Aorta (tissue), 5 donors: ENCODE measurements around the gene HCFC1. TPM values are rescaled to one million over a fixed set of nuclear protein-coding genes. Genes with fewer than 3 reads are reported as not detected.

ENCODE experiments used
- ATAC-seq: fragments of 200-7000 bp; cut with Tn5 transposase; one replicate; pipeline ENCODE4 v1.9.1; 2022; ENCODE audit warnings: moderate library complexity; ENCODE audit not compliant: low FRiP score
- DNase-seq, 2 donors: peaks; one replicate each; pipeline ENCODE4 v3.0.0-alpha.2; 2020
- H3K27ac ChIP-seq, 2 donors: one replicate each; pipeline ENCODE4 v1.5.1; 2013; ENCODE audit warnings: low read length in 2 of 2, mild to moderate bottlenecking in 2 of 2, moderate library complexity in 2 of 2, control low read depth in 1 of 2, inconsistent platforms in 1 of 2, low read depth in 1 of 2
- H3K27me3 ChIP-seq, 2 donors: one replicate each; pipeline ENCODE4 v1.6.1; 2013; ENCODE audit warnings: control low read depth in 1 of 2, low read length in 1 of 2, mild to moderate bottlenecking in 1 of 2, moderate library complexity in 1 of 2; ENCODE audit not compliant: insufficient read depth in 2 of 2, control insufficient read depth in 1 of 2
- H3K36me3 ChIP-seq, 2 donors: one replicate each; pipeline ENCODE4 v1.6.1; 2013; ENCODE audit warnings: control low read depth in 1 of 2, low read length in 1 of 2, mild to moderate bottlenecking in 1 of 2; ENCODE audit not compliant: insufficient read depth in 2 of 2, control insufficient read depth in 1 of 2
- H3K4me1 ChIP-seq, 2 donors: one replicate each; pipeline ENCODE4 v1.6.1; 2013; ENCODE audit warnings: low read length in 2 of 2, control low read depth in 1 of 2, mild to moderate bottlenecking in 1 of 2, moderate library complexity in 1 of 2; ENCODE audit not compliant: insufficient read depth in 2 of 2, control insufficient read depth in 1 of 2
- H3K4me3 ChIP-seq, 2 donors: one replicate each; pipeline ENCODE4 v1.5.1; 2013; ENCODE audit warnings: low read length in 2 of 2, control low read depth in 1 of 2, mild to moderate bottlenecking in 1 of 2
- H3K9me3 ChIP-seq: one replicate; pipeline ENCODE4 v1.6.1; 2013; ENCODE audit warnings: mild to moderate bottlenecking, low read length; ENCODE audit not compliant: control insufficient read depth
- WGBS, 2 donors: extraction: QIAGEN DNeasy Blood & Tissue Kit; methylation state at CpG; one replicate each; pipeline ENCODE4 v1.1.7; 2013; 5-methylcytosine and 5-hydroxymethylcytosine counted together
- intact Hi-C, 2 donors: fragments of 100-400 bp; cut with DNase I; formaldehyde crosslinking; loops; one replicate each; pipeline versions ENCODE4 v1.14.2 to v1.15.0; 2022
- polyA plus RNA-seq, 2 donors: library from polyadenylated mRNA; stranded (reverse); fragments of 200-250 nt; gene quantifications; one replicate each; pipeline ENCODE4 v1.2.3, GENCODE V29; 2013
- total RNA-seq, 2 donors: library from RNA; stranded (reverse); fragmentation: NEBNext Ultra II Directional; extraction: Animal tissue kit (Norgen Biotek cat#: 25700); gene quantifications; one replicate each; pipeline ENCODE4 v1.2.1, GENCODE V29; 2021
- donor health status: healthy with polysubstance abuse.
- donor health status: Bipolar disorder and iron deficiency.
- donor health status: DM: no; HTN: no; CAD: no.
- donor health status: DM: no; HTN: no; CAD: no.
- donor health status: DM: yes; HTN: yes; CAD: no.

HCFC1 gene
- total and polyA plus RNA-seq, 4 donors = 6.5 to 41.8 (median 30.9) TPM

DNA sequence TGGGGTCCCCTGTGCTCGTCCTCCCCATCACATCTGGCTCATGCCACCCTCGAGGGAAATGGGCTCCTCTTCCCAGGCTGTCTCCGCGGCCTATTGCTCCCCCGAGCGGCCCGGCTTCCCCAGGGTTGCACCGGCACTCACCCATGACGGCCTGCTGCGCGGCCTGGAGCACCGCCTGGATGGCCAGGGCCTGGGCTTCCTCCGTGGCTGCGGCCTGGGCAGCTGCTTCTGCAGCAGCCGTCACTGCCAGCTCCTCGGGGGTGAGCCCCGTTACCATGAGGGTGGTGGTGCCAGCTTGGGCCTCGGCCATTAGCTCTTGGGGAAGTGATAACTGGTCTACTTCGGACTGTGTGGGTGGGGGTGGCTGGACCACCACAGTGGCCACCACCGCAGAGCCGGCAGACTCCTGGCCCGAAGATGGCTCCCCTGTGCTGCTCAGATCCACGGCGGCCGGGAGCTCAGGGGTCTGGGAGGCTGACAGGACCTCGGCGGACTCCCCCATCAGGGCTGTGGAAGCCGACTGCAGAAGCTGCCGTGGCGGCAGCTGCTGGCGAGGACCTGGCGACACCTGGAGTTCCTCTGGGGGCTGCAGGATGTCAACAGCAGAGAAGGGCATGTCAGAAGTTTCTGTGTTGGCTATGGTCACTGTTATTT is 19.1 kb downstream of the HCFC1 start:
- no peak for DNase-seq
- WGBS, 2 donors = 81 to 86% methylated on average over 32 of the region's 32 CpGs
- H3K27me3 ChIP-seq = no peaks in the 10 kb centered on the region
- H3K36me3 ChIP-seq = no peaks in the 10 kb centered on the region
- H3K4me3 ChIP-seq = no peak overlapping the region
- intact Hi-C loops = loop anchor here (2.0 to 10.0 kb wide), 4 partner anchors 188 to 998 kb away; partner anchors contain the start of gene PLXNB3 (in 2 of the 2)
- no peaks in the 10 kb centered on the region for H3K4me1 ChIP-seq
- ATAC-seq = no peak
- no peaks in the 10 kb centered on the region for H3K9me3 ChIP-seq
- H3K27ac ChIP-seq = peak overlapping the region in 1 of 2 donors; percentile 9

DNA sequence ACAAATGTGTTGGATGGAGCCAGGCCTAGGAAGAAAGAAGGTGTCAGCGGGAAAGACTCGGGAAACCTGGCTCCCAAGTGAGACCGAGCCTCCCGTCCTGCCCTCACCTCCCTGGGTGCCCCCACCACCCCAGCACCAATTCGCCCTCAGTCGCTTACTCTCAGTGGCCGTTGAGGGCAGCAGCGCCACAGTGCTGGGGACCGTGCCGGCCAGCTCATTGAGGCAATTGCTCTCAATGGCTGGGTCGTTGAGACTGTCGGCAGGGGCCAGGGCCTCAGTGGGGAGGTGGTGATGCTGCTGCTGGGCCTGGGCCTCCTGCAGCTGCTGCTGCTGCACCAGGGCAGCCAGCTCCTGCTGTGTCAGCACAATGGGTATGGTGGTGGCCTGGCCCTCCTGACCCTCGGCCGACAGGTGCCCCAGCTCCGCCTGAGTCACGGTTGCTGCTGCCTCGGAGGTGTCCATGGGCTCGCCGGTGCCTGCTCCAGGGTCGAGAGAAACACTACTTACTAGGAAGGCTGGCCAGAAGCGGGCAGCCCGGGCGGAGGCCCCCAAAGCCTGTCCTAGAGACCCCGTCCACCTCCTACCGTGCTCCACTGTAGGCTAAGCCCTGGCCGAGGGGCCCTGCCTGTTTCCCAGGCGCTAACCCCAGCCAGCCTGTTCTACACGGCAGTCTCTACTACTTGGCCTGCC is 19.8 kb downstream of the HCFC1 start:
- Histone ChIP-seq H3K36me3 (no peaks in the 10 kb centered on the region), H3K4me1 (no peaks in the 10 kb centered on the region), H3K27ac (no peak overlapping the region), H3K9me3 (no peaks in the 10 kb centered on the region), H3K4me3 (no peak overlapping the region), H3K27me3 (no peaks in the 10 kb centered on the region)
- DNase-seq (no peak), ATAC-seq (no peak)
- WGBS, 2 donors = 91 to 92% methylated on average over 25 to 28 of the region's 28 CpGs
- intact Hi-C loops = loop anchor here (2.0 to 10.0 kb wide), 4 partner anchors 187 to 997 kb away; partner anchors contain the start of gene PLXNB3 (in 2 of the 2)

DNA sequence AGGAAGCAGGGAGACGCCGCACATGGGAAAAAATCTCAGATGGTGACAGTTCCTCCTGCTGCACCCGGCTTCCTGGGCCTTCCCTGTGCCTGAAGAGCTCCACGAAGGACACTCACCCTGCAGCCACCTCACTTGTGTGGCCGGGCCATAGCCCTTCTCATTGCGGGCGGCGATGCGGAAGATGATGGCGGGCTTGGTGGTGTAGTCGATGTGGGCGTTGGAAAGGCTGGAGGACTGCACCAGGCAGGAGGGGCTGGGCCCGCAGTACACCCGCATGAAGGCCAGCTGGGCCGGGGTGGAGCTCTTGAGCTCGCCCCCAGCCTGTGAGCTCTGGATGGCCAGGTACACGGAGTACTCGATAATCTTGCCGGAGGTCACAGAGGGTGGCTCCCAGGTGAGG is 21.5 kb downstream of the HCFC1 start:
- DNase-seq = no peak

DNA sequence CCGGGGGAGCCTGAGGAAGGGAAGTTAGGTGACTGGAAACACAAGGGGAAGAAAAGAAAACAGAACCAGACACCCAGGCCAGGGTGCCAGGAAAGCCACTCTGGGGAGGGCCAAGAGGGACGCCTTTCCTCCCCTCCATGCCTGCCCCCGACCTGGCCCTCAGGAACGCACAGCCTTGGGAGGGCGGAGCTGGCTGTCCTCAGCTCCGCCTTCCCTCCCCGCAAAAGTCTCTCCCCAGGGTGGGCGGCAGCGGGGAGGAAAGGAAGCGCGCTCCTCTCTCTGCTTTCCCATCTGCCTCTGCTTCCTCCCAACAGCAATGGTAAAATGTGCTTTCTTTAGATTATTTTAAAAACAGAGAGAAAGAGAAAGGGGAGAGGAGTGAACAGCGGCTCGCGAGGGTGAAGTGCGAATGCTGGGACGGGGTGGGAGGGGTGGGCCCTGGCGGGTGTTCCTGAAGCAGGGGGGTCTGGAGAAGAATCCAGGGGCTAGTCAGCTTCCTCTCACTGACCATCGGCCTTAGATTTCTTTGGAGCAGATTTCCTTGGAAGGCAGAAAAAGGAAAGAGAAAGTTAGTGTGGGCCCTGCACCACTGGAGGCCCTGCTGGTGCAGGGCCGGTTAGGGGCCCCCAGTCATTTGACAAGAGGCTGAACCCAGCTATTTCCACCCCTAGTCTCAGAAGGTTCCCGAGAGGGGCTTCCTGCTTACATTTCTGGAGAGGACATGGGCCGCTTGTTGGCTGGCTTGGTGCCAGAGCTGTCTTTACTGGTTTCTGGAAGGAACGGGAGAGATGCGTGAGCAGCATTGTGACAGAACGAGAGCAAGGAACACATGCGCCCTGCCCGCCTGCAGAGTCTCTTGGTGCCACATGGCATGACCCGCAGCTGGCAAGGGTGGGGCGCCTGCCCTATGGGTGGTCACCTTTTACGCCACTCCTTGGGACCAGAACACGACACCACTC is 22.5 kb downstream of the HCFC1 start:
- DNase-seq (no peak), ATAC-seq (no peak)
- Histone ChIP-seq H3K4me1 (no peaks in the 10 kb centered on the region), H3K9me3 (no peaks in the 10 kb centered on the region), H3K4me3 (no peak overlapping the region), H3K27me3 (no peaks in the 10 kb centered on the region), H3K36me3 (no peaks in the 10 kb centered on the region), H3K27ac (no peak overlapping the region)
- WGBS, 2 donors = 77 to 85% methylated on average over 27 to 30 of the region's 30 CpGs
- intact Hi-C loops = loop anchor here in 1 of 2 donors (10.0 kb wide), 1 partner anchor 984 kb away; no protein-coding TSS in a partner anchor

More for the DNA sequence above, 21.5 kb downstream of the HCFC1 start:
- Histone ChIP-seq H3K27ac (no peak overlapping the region), H3K36me3 (no peaks in the 10 kb centered on the region), H3K9me3 (no peaks in the 10 kb centered on the region), H3K4me3 (no peak overlapping the region), H3K27me3 (no peaks in the 10 kb centered on the region), H3K4me1 (no peaks in the 10 kb centered on the region)
- WGBS, 2 donors = 84 to 88% methylated on average over 19 of the region's 19 CpGs
- intact Hi-C loops = loop anchor here (5.0 to 10.0 kb wide), 3 partner anchors 188 to 995 kb away; partner anchors contain the start of gene PLXNB3 (in 1 of the 2)
- no peak for ATAC-seq

DNA sequence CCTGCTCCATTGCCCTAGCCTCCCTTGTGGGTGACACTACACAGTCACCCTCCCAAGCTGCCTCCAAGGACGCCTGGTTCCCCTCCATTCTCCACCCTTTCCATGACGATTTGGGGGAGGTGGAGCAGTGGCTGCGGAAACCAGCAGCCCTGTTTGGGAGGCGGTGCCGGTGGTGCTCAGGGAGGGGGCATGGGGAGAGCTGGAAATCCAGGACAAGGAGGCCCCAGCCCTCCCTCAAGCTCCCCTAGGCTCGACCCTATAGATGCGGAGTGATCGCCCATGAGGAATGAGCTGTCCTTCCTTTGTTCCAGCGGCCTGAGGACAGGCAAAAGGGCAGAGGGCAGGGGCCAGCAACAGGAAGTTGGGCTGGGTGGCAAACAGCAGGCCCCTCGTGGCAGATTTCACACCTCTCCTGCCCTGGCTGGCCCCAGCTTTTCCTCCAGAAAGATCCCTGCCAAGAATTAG is 23.6 kb downstream of the HCFC1 start:
- intact Hi-C loops = loop anchor here in 1 of 2 donors (10.0 kb wide), 1 partner anchor 983 kb away; no protein-coding TSS in a partner anchor
- Histone ChIP-seq H3K27me3 (no peaks in the 10 kb centered on the region), H3K36me3 (no peaks in the 10 kb centered on the region), H3K9me3 (no peaks in the 10 kb centered on the region), H3K4me1 (no peaks in the 10 kb centered on the region), H3K27ac (no peak overlapping the region), H3K4me3 (no peak overlapping the region)
- ATAC-seq = no peak
- 79 to 81% methylated on average over 10 of the region's 10 CpGs for WGBS, 2 donors
- no peak for DNase-seq

DNA sequence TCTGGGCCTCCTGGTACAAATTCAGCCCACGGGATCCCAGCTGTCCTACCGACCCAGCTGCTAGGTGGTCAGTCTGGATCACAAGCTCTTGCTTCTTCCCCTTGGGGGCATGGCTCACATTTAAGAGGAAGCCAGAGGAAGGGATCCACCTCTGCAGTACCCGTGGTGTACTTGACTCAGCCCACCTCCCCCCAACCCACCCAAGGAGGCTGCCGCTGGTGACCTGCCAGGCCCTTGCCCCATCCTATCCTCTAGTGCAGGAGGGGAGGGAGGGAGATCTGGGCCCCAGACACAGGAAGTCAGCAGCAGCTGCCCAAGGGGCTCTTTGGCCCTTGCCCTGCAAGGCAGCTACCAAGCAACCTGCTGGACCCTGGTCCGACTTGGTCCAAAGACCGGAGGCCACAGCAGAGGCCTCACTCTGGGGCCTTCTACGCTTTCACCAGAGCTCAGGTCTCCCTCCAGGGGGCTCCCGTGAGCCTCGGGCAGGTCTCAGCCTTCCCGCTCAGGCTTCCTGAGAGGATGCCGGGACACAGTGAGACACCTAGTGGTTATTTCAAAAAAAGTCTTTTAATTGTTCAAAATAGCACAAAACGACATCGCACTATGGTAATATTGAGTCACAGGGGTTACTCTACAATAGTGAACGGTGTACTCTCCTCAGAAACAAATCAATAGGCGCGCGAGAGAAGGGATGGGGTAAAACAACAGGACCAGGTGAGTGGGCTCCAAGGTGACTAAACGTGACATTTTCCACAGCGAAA is 24.4 kb downstream of the HCFC1 start:
- intact Hi-C loops = loop anchor here in 1 of 2 donors (10.0 kb wide), 1 partner anchor 982 kb away; no protein-coding TSS in a partner anchor
- 41 to 62% methylated on average over 19 of the region's 19 CpGs for WGBS, 2 donors
- H3K9me3 ChIP-seq = no peaks in the 10 kb centered on the region

DNA sequence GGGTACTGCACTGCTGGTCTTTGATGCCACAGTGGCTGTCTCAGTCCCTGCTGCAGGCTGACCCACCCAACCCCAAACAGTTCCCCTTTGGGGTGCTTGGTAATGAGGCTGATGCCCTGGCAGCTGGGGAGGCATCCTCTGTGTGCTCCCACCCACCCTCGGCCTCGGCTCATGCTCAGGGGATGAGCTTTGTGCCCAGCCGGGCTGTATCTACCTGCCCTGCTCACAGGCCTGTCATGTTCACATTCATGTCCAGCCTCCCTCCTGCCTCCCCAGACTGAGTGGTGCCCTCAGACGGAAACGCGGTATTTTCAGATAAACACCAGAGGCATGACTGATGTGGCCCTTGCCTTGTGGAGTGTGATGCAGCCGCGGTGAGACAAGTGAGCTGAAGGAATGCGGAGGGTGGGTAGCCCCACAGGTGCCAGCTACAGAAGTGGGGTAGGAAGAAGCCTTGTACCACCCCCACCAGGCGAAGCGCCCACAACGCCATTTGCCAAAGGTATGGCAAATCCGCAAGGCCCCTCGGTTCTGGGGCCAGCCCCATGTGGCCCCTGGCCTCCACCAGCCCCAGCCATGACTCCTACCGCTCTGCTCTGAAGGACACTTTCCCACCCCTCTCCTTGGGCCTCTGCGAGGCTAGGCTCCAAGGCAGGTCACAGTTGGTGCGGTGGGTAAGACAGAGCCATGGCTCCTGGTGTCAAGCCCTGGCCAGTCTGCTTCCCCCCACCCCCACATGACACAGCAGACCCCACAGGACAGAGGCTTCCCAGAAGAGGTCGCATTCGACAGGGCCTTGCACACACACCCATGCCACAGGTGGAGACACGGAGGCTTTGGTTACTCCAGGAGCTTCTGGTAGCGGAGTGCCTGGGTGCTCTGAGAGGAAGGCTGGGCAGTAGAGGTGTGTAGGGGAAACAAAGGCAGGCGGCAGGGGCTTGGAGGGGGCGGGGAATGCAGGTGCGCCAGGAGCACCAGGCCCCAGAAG is 25.4 kb downstream of the HCFC1 start:
- Histone ChIP-seq H3K27ac (no peak overlapping the region), H3K9me3 (no peaks in the 10 kb centered on the region), H3K27me3 (no peaks in the 10 kb centered on the region), H3K4me1 (no peaks in the 10 kb centered on the region), H3K36me3 (no peaks in the 10 kb centered on the region), H3K4me3 (no peak overlapping the region)
- 79 to 87% methylated on average over 24 of the region's 24 CpGs for WGBS, 2 donors
- ATAC-seq (no peak), DNase-seq (no peak)
- intact Hi-C loops = loop anchor here in 1 of 2 donors (10.0 kb wide), 1 partner anchor 981 kb away; no protein-coding TSS in a partner anchor

More for the DNA sequence above, 24.4 kb downstream of the HCFC1 start:
- Histone ChIP-seq H3K27me3 (no peaks in the 10 kb centered on the region), H3K36me3 (no peaks in the 10 kb centered on the region), H3K4me1 (no peaks in the 10 kb centered on the region), H3K27ac (no peak overlapping the region), H3K4me3 (no peak overlapping the region)
- DNase-seq = peak; percentile 85 to 90
- peak; percentile 77 for ATAC-seq
